Activated naive CD4-positive, alpha-beta T cell treated with anti-CD3 and anti-CD28 coated beads, Interleukin-2, amount 50 U/mL, for 72 hours (primary cell): ENCODE data around the gene SRRM4. TPM values are rescaled to one million over a fixed set of nuclear protein-coding genes. Genes with fewer than 3 reads are reported as not detected.

Experiments
- total RNA-seq, 2 donors: library from RNA; stranded (reverse); gene quantifications; one replicate each; pipeline ENCODE4 v1.2.3, GENCODE V29; 2022

The SRRM4 gene
- total RNA-seq, 2 donors from 2014 or later: not detected

Other genes starting within 250 kb of the SRRM4 start
- not detected for gene HSPB8, start 197.4 kb downstream of the SRRM4 start, total RNA-seq